Spinal cord (tissue), 4 donors: ENCODE data around the gene ZNF829. TPM values are rescaled to one million over a fixed set of nuclear protein-coding genes. Genes with fewer than 3 reads are reported as not detected.

Source experiments
- polyA plus RNA-seq, 2 donors: library from polyadenylated mRNA; unstranded; fragments of 120-200 nt; gene quantifications; one replicate each; pipeline ENCODE4 v1.2.1, GENCODE V29; 2013; ENCODE audit not compliant: insufficient read length in 2 of 2
- small RNA-seq: library from RNA; depleted of rRNA; stranded (forward); fragments of <200 nt; gene quantifications from one replicate; pipeline ENCODE3, GENCODE V24; 2014; ENCODE audit warnings: low replicate concordance
- total RNA-seq, 2 donors: library from RNA; depleted of rRNA in 1 of 2; stranded (reverse); fragments of 120-200 nt in 1 of 2; fragments of >200 nt in 1 of 2; gene quantifications; one replicate each; pipeline versions ENCODE4 v1.2.3 to v1.2.4, GENCODE V29; 2013 to 2014

ZNF829 gene
- total and polyA plus RNA-seq, 4 donors, result 6.1 to 8.6 (median 7.0) TPM

Small RNA genes within 50 kb of the gene (small RNA-seq; reads per million reads assigned to genes)
- gene RF00019, result not detected

Other genes starting within 250 kb of the ZNF829 start
- 10 to 100 TPM; 14.1 to 20.9 TPM for gene ZNF461, start 249.5 kb downstream of the ZNF829 start, total RNA-seq
- gene ZNF461, start 249.5 kb downstream of the ZNF829 start, polyA plus RNA-seq, result 10 to 100 TPM; 16.7 to 18.9 TPM
- 10 to 100 TPM; 13.4 to 17.4 TPM for gene ZNF567, start 228.7 kb downstream of the ZNF829 start, total RNA-seq
- gene ZNF567, start 228.7 kb downstream of the ZNF829 start, polyA plus RNA-seq, result 10 to 100 TPM in 1 of 2 donors, 1 to 10 TPM in 1; 8.2 to 10.5 TPM
- gene ZNF850, start 143.5 kb downstream of the ZNF829 start, total RNA-seq, result 1 to 10 TPM; 6.4 to 6.7 TPM
- 1 to 10 TPM; 2.4 to 2.9 TPM for gene ZNF850, start 143.5 kb downstream of the ZNF829 start, polyA plus RNA-seq
- 10 to 100 TPM; 15.9 to 17.1 TPM for gene ZNF790, start 77.9 kb downstream of the ZNF829 start, total RNA-seq
- 10 to 100 TPM in 1 of 2 donors, 1 to 10 TPM in 1; 9.8 to 11.8 TPM for gene ZNF790, start 77.9 kb downstream of the ZNF829 start, polyA plus RNA-seq
- 10 to 100 TPM; 12.1 to 14.2 TPM for gene ZNF345, start 65.4 kb downstream of the ZNF829 start, total RNA-seq
- gene ZNF345, start 65.4 kb downstream of the ZNF829 start, polyA plus RNA-seq, result 10 to 100 TPM; 10.4 to 11.8 TPM
- gene ZNF568, start within 50 bp of the ZNF829 start, total RNA-seq, result 10 to 100 TPM; 27.1 to 40.5 TPM
- gene ZNF568, start within 50 bp of the ZNF829 start, polyA plus RNA-seq, result 10 to 100 TPM; 26.6 to 29.4 TPM
- 10 to 100 TPM; 33.1 to 37.3 TPM for gene ZNF420, start 162.1 kb upstream of the ZNF829 start, total RNA-seq
- gene ZNF420, start 162.1 kb upstream of the ZNF829 start, polyA plus RNA-seq, result 10 to 100 TPM; 15.1 to 24.6 TPM